WTC11 (cell line): ENCODE measurements around the gene CEBPB.

Experiments used
- CREB1 ChIP-seq: sonication (generic); formaldehyde crosslinking; IDR thresholded peaks from 2 replicates; pipeline ENCODE4 v1.8.0; 2023; ENCODE audit warnings: mild to moderate bottlenecking, missing genetic modification reagents
- NFYB ChIP-seq: sonication (generic); formaldehyde crosslinking; conservative IDR thresholded peaks from 2 replicates; pipeline ENCODE4 v1.8.0; 2022; ENCODE audit warnings: low read depth, missing genetic modification reagents
- SMAD3 ChIP-seq: sonication (generic); formaldehyde crosslinking; IDR thresholded peaks from 2 replicates; pipeline ENCODE4 v1.8.0; 2022; ENCODE audit warnings: missing genetic modification reagents, mild to moderate bottlenecking, borderline replicate concordance
- TEAD4 ChIP-seq: sonication (generic); formaldehyde crosslinking; IDR thresholded peaks from 2 replicates; pipeline ENCODE4 v1.8.0; 2022; ENCODE audit warnings: mild to moderate bottlenecking, missing genetic modification reagents
- TF ChIP-seq, protein P1 (sequence below): fragments of 200-600 bp; IDR thresholded peaks from 2 replicates; pipeline ENCODE4 v1.8.0; 2022; ENCODE audit warnings: antibody characterized with exemption
- TF ChIP-seq, protein P2 (sequence below): sonication (generic); formaldehyde crosslinking; IDR thresholded peaks from 2 replicates; pipeline ENCODE4 v1.8.0; 2022; ENCODE audit warnings: mild to moderate bottlenecking, missing genetic modification reagents
- TF ChIP-seq, protein P3 (sequence below): sonication (generic); formaldehyde crosslinking; IDR thresholded peaks from 2 replicates; pipeline ENCODE4 v1.8.1; 2023; ENCODE audit warnings: mild to moderate bottlenecking, missing genetic modification reagents

DNA sequence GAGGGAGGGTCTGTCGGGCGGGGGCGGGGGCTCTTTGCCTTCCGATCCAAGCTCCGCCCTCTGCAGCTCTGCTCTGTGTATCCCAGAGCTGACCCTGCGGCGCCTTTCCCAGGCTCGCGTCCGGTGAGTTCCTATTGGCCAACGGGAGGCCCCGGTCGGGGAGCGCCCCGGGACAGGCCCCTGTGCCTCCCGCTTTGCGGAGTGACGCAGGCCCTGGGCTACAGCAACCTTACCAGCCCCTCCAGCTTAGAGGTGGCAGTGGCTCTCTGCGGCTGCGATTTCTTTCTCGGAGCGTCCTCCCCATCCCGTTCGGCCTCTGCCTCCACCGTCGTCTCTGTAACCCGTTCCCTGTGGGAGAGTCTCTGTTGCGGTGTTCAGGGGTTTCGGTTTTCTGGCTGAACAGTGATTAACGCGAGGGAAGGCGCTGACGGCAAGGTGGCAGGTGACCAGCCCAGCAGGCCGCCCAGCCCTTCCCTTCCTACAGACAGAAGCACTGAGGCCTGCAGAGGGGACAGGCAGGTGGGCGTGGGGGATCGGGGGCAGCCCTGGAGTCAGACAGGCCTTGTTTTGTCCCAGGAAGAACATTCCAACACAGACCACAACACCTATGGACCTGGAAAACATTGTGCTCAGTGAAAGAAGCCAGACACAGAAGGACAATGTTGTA lies 18.1 kb upstream of the CEBPB start:
- TF ChIP-seq, protein P1, sequence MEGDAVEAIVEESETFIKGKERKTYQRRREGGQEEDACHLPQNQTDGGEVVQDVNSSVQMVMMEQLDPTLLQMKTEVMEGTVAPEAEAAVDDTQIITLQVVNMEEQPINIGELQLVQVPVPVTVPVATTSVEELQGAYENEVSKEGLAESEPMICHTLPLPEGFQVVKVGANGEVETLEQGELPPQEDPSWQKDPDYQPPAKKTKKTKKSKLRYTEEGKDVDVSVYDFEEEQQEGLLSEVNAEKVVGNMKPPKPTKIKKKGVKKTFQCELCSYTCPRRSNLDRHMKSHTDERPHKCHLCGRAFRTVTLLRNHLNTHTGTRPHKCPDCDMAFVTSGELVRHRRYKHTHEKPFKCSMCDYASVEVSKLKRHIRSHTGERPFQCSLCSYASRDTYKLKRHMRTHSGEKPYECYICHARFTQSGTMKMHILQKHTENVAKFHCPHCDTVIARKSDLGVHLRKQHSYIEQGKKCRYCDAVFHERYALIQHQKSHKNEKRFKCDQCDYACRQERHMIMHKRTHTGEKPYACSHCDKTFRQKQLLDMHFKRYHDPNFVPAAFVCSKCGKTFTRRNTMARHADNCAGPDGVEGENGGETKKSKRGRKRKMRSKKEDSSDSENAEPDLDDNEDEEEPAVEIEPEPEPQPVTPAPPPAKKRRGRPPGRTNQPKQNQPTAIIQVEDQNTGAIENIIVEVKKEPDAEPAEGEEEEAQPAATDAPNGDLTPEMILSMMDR = no peak
- TF ChIP-seq NFYB (peak; percentile 57; the same call in 1 of the 2 replicates), CREB1 (CRISPR knock-in tag) (no peak), TEAD4 (CRISPR knock-in tag) (no peak), SMAD3 (CRISPR knock-in tag) (no peak)
- TF ChIP-seq, protein P2, sequence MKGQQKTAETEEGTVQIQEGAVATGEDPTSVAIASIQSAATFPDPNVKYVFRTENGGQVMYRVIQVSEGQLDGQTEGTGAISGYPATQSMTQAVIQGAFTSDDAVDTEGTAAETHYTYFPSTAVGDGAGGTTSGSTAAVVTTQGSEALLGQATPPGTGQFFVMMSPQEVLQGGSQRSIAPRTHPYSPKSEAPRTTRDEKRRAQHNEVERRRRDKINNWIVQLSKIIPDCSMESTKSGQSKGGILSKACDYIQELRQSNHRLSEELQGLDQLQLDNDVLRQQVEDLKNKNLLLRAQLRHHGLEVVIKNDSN (CRISPR knock-in tag) = no peak
- TF ChIP-seq, protein P3, sequence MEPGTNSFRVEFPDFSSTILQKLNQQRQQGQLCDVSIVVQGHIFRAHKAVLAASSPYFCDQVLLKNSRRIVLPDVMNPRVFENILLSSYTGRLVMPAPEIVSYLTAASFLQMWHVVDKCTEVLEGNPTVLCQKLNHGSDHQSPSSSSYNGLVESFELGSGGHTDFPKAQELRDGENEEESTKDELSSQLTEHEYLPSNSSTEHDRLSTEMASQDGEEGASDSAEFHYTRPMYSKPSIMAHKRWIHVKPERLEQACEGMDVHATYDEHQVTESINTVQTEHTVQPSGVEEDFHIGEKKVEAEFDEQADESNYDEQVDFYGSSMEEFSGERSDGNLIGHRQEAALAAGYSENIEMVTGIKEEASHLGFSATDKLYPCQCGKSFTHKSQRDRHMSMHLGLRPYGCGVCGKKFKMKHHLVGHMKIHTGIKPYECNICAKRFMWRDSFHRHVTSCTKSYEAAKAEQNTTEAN (CRISPR knock-in tag) = no peak
